ENCODE measurements around the gene OPCML. TPM values are rescaled to one million over a fixed set of nuclear protein-coding genes. Genes with fewer than 3 reads are reported as not detected.

The OPCML gene
- total RNA-seq, 2 donors from 2014 or later, result not detected

DNA sequence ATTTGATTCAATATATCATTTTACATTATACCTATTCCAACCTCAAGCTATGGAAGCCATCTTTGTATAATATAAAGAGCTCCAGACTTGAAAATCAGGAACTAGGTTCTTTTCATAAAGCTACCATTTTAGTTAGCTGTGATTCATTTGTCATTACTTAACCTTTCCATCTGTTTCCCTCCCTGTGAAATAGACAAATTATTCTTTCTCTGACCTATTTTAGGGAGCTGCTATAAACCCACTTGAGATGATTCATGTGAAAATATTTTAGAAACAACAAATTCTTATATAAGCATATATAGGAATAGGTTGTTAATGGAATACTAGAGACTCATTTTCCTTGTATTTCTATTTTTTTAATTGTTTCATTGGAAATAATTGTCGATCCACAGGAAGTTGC lies 1012.1 kb downstream of the OPCML start:
- Mint-ChIP-seq H3K36me3 (ENCODE audit: low read depth) (peaks cover 3% of the 10 kb centered on the region), H3K27ac (no peak overlapping the region), H3K27me3 (peaks cover 12% of the 10 kb centered on the region), H3K4me3 (no peak overlapping the region), H3K4me1 (no peaks in the 10 kb centered on the region)
- H3K9me3 ChIP-seq (ENCODE audit: control insufficient read depth, low read length, poor library complexity, severe bottlenecking), result no peaks in the 10 kb centered on the region
- ATAC-seq (no peak), DNase-seq (no peak)

DNA sequence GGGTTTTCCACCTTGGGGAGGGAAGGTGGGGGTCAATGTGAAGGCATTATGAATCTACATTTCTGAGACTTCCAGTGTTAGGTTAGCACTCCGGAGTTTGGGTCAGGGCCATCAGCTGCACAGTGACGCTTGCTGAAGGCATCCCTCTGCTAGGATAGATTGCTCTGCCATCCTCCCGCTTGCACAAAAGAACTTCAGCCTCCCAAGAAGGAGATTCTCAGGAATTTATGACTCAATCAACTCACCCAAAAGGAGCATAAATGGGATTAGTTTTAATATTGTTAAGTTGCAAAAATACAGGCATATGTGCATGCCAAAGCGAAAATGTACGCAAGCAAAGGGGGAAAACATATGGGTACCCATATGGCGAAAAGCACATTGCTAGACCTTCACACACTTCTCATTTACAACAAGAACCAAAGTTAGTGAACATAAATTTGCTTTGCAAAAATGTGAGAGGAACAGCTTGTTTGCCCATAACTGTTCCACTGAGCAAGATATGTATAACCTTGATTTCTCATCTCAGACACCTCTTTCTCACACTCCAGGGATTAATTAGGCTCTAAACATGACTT lies 1013.0 kb downstream of the OPCML start:
- peaks cover 21% of the 10 kb centered on the region for H3K27me3 Mint-ChIP-seq
- H3K4me3 Mint-ChIP-seq, result no peak overlapping the region
- H3K9me3 ChIP-seq (ENCODE audit: control insufficient read depth, low read length, poor library complexity, severe bottlenecking), result no peaks in the 10 kb centered on the region
- H3K36me3 Mint-ChIP-seq (ENCODE audit: low read depth), result peaks cover 3% of the 10 kb centered on the region
- DNase-seq (no peak), ATAC-seq (no peak)
- no peak overlapping the region for H3K27ac Mint-ChIP-seq
- H3K4me1 Mint-ChIP-seq, result no peaks in the 10 kb centered on the region

DNA sequence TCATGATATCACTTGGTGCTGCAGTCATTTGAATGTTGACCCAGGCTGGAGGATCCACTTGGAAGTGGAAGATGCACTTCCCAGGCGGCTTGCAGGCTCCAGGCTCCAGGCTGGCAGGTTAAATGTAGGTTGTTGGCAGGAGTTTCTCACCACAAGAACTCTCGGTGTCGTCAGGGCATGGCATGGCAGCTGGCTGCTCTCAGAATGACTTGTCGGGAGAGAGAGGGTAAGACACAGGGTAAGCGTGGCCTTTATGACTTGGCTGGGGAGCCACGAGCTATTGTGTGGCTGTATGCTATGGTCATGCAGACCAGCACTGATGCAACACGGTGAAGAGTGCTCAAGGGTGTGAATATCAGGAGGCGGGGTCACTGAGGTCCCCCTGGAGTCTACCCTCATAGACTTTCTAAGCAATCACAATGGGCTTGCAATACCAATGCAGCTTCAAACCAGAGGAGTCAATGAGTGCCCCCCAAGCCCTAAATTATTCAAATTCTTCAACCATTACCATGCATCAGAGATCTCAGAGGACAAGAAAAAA lies 1027.7 kb downstream of the OPCML start:
- H3K27ac Mint-ChIP-seq, result no peak overlapping the region
- H3K36me3 Mint-ChIP-seq (ENCODE audit: low read depth), result no peaks in the 10 kb centered on the region
- no peak for DNase-seq
- no peaks in the 10 kb centered on the region for H3K9me3 ChIP-seq (ENCODE audit: control insufficient read depth, low read length, poor library complexity, severe bottlenecking)
- no peaks in the 10 kb centered on the region for H3K4me1 Mint-ChIP-seq
- H3K27me3 Mint-ChIP-seq, result peaks cover 28% of the 10 kb centered on the region
- ATAC-seq, result no peak
- H3K4me3 Mint-ChIP-seq, result no peak overlapping the region

DNA sequence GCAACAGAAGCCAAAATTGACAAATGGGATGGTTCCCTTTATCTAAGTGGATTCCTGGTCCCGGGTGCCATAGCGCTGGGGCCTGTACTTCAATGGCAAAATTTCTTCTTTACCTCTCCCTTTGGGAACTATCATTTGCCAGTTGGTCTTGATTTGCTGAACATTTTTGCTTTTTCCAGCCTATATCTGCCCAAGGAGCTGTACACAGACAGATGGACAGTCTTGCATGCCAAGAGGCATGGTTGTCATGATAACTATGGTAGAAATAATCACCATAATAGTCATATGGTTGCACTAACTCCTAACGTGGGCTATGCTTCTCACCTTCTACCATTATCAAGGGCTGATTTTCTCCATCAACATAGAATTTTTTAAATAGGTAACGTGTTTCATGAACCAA lies 1030.9 kb downstream of the OPCML start:
- Mint-ChIP-seq H3K4me3 (no peak overlapping the region), H3K27me3 (peaks cover 28% of the 10 kb centered on the region), H3K36me3 (ENCODE audit: low read depth) (no peaks in the 10 kb centered on the region), H3K4me1 (no peaks in the 10 kb centered on the region), H3K27ac (no peak overlapping the region)
- DNase-seq (no peak), ATAC-seq (no peak)
- H3K9me3 ChIP-seq (ENCODE audit: control insufficient read depth, low read length, poor library complexity, severe bottlenecking), result no peaks in the 10 kb centered on the region

DNA sequence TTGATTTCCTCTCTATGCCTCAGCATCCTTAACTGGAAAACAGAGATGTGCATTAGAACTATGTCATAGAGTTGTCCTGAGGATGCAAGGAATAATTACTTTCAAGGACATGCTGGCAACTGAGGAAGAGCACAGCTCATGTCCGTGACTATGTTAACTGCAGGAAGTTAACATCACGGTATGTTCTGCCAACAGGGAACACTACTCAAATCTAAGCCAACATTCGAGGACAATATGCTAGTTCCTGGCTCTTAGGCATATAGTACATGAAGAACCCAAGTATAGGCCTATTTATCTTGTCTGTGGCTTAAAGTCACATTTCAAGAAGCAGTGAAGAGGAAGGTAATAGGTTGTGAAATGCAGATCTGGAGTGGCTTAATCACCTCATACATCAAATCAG lies 1032.6 kb downstream of the OPCML start:
- Mint-ChIP-seq H3K36me3 (ENCODE audit: low read depth) (no peaks in the 10 kb centered on the region), H3K27ac (no peak overlapping the region), H3K27me3 (peaks cover 11% of the 10 kb centered on the region), H3K4me1 (no peaks in the 10 kb centered on the region), H3K4me3 (no peak overlapping the region)
- no peak for ATAC-seq
- no peak for DNase-seq
- H3K9me3 ChIP-seq (ENCODE audit: control insufficient read depth, low read length, poor library complexity, severe bottlenecking), result no peaks in the 10 kb centered on the region

DNA sequence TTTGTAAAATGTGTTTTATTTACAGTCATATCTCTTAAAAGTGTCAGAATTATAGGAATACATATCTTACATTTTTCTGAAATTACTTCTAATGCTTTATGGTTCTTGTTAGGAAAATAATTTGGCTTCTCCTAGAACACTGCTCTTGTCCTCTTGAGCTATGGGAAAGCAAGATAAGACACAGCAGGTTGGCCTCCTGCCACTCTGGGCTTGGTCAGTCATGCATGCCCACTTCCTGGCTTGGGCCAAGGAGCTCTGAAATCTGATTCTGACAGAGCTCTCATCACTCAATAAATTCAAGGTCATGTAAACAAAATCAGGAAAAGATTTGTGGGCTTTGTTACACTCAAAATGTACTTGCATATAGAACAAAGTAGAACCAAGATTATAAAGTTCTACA lies 1036.0 kb downstream of the OPCML start:
- DNase-seq (no peak), ATAC-seq (no peak)
- Mint-ChIP-seq H3K27ac (no peak overlapping the region), H3K36me3 (ENCODE audit: low read depth) (no peaks in the 10 kb centered on the region), H3K27me3 (peaks cover 8% of the 10 kb centered on the region), H3K4me3 (no peak overlapping the region), H3K4me1 (no peaks in the 10 kb centered on the region)
- no peaks in the 10 kb centered on the region for H3K9me3 ChIP-seq (ENCODE audit: control insufficient read depth, low read length, poor library complexity, severe bottlenecking)

DNA sequence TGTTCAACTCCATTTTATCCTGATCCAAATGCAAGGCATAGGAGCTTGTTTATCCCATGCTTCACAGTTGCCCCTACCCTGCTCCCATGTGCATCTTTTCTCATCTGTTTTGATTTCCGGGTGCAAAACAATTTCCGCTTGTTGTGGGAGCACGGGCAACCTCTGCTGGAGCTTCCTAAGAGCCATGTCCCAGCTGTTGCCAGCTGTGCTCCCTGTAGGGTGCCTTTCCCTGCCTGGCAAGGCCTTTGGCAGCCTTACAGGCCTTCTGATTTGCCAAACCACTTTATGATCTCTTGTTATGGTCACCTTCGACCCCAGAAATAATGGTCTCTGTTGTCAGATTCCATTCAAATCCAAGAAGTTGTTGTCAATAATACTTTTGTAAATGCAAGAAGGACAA lies 1038.5 kb downstream of the OPCML start:
- no peaks in the 10 kb centered on the region for H3K36me3 Mint-ChIP-seq (ENCODE audit: low read depth)
- DNase-seq (no peak), ATAC-seq (no peak)
- H3K4me3 Mint-ChIP-seq, result no peak overlapping the region
- no peaks in the 10 kb centered on the region for H3K4me1 Mint-ChIP-seq
- H3K9me3 ChIP-seq (ENCODE audit: control insufficient read depth, low read length, poor library complexity, severe bottlenecking), result no peaks in the 10 kb centered on the region
- H3K27ac Mint-ChIP-seq, result no peak overlapping the region
- peaks cover 8% of the 10 kb centered on the region for H3K27me3 Mint-ChIP-seq

DNA sequence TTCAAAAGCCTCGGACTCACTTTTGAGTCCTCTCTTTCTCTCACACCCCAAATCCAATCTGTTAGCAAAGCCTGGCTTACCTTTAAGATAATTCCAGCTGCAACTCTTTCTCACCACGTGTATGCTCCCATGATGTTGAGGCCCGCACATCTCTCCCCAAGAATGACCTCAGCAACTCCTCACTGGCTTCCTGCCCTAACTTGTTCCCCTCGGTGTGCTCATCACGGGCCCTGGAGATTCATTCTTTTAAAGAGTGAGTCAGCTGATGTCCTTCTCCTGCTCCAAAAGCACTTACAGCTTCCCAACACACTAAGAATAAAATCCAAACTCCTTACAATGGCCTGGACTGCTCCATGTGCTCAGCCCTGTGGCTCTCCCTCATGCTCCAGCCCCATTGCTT lies 1041.3 kb downstream of the OPCML start:
- H3K9me3 ChIP-seq (ENCODE audit: control insufficient read depth, low read length, poor library complexity, severe bottlenecking), result no peaks in the 10 kb centered on the region
- H3K27me3 Mint-ChIP-seq, result peaks cover 8% of the 10 kb centered on the region
- DNase-seq (no peak), ATAC-seq (no peak)
- no peak overlapping the region for H3K4me3 Mint-ChIP-seq
- H3K36me3 Mint-ChIP-seq (ENCODE audit: low read depth), result no peaks in the 10 kb centered on the region
- no peaks in the 10 kb centered on the region for H3K4me1 Mint-ChIP-seq
- no peak overlapping the region for H3K27ac Mint-ChIP-seq

DNA sequence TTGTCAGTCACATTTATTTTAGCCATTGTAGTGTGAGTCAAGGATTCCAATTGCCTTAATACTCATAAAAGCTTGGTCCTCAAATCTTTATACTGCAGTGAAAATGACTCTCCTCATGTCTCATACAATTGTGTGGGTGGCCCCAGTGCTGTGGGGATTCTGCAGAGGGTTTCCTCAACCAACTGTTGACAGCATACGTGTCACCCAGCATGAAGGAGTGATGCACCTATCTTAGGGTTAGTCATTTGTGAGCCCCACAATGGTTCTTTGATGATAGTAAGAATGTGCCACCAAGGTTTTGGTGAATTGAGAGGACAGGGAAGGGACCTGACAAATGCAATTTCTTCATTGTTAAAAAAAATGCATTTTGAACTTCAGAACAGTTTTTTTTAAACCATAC lies 1046.2 kb downstream of the OPCML start:
- no peak for ATAC-seq
- no peaks in the 10 kb centered on the region for H3K36me3 Mint-ChIP-seq (ENCODE audit: low read depth)

DNA sequence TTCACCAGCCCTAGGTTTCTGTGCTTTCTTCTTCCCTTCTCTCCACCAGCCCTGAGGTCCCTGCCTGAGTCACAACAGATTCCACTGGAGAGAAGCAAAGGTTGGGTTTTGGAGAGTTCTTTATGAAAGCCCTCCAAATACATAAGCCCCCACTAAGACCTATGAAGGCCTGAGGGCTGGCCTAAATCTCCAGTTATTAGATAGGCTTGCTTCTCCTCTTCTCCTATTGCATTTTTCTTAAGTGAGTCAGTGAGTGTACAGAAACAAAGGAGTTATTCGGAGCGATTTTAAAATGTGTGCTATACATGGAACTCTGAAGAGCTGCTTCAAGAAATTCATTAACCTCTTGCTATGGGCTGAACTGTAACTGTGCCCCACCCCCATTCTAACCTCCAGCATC lies 1057.3 kb downstream of the OPCML start:
- H3K27me3 Mint-ChIP-seq, result peaks cover 16% of the 10 kb centered on the region
- no peaks in the 10 kb centered on the region for H3K36me3 Mint-ChIP-seq (ENCODE audit: low read depth)
- no peaks in the 10 kb centered on the region for H3K4me1 Mint-ChIP-seq
- no peak overlapping the region for H3K27ac Mint-ChIP-seq
- ATAC-seq (no peak), DNase-seq (no peak)
- no peaks in the 10 kb centered on the region for H3K9me3 ChIP-seq (ENCODE audit: control insufficient read depth, low read length, poor library complexity, severe bottlenecking)
- no peak overlapping the region for H3K4me3 Mint-ChIP-seq

More for the DNA sequence above, 1046.2 kb downstream of the OPCML start:
- no peaks in the 10 kb centered on the region for H3K9me3 ChIP-seq (ENCODE audit: control insufficient read depth, low read length, poor library complexity, severe bottlenecking)
- no peak overlapping the region for H3K4me3 Mint-ChIP-seq
- H3K4me1 Mint-ChIP-seq, result no peaks in the 10 kb centered on the region
- no peak for DNase-seq
- no peak overlapping the region for H3K27ac Mint-ChIP-seq
- H3K27me3 Mint-ChIP-seq, result no peaks in the 10 kb centered on the region

DNA sequence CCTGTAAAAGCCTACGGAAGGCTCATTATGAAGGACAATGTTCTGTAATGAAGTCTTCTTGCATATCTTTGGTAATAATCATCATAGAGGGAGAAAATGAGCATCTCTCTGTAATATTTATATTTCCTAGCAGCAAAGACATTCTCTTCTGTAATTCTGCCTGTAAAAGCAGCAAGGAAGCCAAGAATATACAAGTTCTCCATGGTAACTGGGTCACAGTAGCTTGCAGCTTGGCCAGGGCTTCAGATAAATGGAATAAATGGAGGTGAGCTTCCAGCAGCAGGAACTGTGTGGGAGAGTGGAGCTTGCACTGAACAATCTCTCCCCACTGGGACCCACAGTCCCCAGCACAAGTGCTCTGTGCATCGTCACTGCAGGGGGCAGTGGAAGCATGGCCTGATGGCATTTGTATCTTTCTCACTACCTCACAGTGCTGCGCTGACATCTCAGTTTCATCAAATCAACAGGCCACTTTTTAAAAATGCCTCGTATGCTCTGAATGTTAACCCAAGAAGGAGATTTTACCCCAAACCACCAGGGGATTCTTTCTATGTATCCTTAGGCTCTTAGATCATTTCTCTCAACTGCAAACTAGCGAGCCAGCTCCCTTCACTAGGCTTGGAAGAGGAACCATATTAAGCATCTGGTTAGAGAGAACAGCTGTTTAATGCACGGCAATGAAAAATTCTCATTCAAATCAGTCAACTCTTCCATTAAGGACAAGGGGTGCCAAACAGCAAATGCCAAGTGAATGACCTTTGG lies 1059.7 kb downstream of the OPCML start:
- ATAC-seq (no peak), DNase-seq (no peak)
- H3K9me3 ChIP-seq (ENCODE audit: control insufficient read depth, low read length, poor library complexity, severe bottlenecking), result no peaks in the 10 kb centered on the region
- Mint-ChIP-seq H3K27me3 (peaks cover 16% of the 10 kb centered on the region), H3K36me3 (ENCODE audit: low read depth) (no peaks in the 10 kb centered on the region), H3K4me3 (no peak overlapping the region), H3K27ac (no peak overlapping the region), H3K4me1 (no peaks in the 10 kb centered on the region)

DNA sequence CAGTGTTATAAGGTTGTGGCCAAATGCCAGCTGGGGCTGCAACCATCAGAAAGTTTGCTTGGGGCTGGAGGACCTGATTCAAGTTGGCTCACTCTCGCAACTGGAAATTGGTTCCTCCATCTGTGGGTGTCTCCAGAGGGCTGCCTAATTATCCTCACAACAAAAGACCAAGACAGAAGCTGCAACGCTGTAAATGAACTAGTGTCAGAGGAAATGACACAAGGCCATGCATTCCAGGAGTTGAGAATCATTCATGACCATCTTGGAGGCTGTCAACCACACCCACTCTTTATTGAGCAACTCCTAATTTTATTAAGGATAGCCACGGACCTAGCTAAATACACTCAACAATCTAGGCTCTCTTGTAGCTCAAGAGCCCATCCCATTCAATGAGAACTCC lies 1060.8 kb downstream of the OPCML start:
- H3K4me1 Mint-ChIP-seq, result no peaks in the 10 kb centered on the region
- DNase-seq (no peak), ATAC-seq (no peak)
- H3K36me3 Mint-ChIP-seq (ENCODE audit: low read depth), result no peaks in the 10 kb centered on the region
- no peaks in the 10 kb centered on the region for H3K9me3 ChIP-seq (ENCODE audit: control insufficient read depth, low read length, poor library complexity, severe bottlenecking)
- H3K4me3 Mint-ChIP-seq, result no peak overlapping the region
- H3K27me3 Mint-ChIP-seq, result peaks cover 9% of the 10 kb centered on the region
- no peak overlapping the region for H3K27ac Mint-ChIP-seq

DNA sequence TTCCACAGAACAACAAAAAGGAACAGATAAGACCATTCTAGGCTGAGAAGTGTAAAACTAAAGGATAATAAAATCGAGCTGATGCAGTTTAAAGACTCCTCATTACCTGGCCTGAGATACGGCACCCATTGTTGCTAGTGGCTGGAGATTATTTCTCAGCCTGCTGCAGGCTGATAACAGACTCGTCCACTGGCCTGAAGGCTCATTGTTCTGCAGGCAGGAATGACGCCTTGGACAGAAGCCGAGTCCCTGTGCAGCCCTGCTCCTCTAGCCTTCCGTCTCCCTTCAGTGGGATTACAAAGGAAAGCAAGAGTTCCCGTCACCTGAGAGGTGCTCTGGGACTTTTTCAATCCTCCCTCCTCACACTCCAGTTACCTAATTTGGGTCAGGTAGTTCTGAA lies 1065.3 kb downstream of the OPCML start:
- Mint-ChIP-seq H3K27me3 (no peaks in the 10 kb centered on the region), H3K27ac (no peak overlapping the region), H3K36me3 (ENCODE audit: low read depth) (no peaks in the 10 kb centered on the region), H3K4me3 (no peak overlapping the region), H3K4me1 (no peaks in the 10 kb centered on the region)
- no peaks in the 10 kb centered on the region for H3K9me3 ChIP-seq (ENCODE audit: control insufficient read depth, low read length, poor library complexity, severe bottlenecking)
- DNase-seq (no peak), ATAC-seq (no peak)

DNA sequence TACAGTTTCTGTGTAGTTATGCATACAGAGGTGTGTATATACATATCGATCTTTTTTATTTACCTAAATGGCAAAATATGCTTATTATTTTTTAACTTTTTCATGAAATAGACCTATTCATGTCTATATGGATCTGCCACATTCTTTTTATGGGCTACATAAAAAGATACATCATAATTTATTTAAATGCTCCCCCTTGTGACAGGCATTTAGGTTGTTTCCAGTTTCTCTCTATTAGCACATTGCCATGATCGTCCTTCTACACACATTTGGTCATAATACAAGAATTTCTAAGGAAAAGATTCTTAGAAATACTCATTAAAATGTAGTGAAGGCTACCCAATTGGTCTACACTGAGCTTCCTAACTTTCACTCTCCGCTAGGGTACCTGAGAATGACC lies 1067.4 kb downstream of the OPCML start:
- DNase-seq (no peak), ATAC-seq (no peak)
- Mint-ChIP-seq H3K4me3 (no peak overlapping the region), H3K4me1 (no peaks in the 10 kb centered on the region), H3K27me3 (no peaks in the 10 kb centered on the region), H3K36me3 (ENCODE audit: low read depth) (no peaks in the 10 kb centered on the region), H3K27ac (no peak overlapping the region)
- H3K9me3 ChIP-seq (ENCODE audit: control insufficient read depth, low read length, poor library complexity, severe bottlenecking), result no peaks in the 10 kb centered on the region
